ENCODE data around the gene TBX5.

TBX5 gene

GRCh38 chr12:114381177-114381576 is 24.8 kb downstream of the TBX5 start:
- Histone ChIP-seq H3F3A (ENCODE audit: control insufficient read depth, insufficient read depth) (no peaks in the 10 kb centered on the region), H3K4me2 (ENCODE audit: low read length) (no peak overlapping the region), H3K4me1 (ENCODE audit: control insufficient read depth, low read length) (no peaks in the 10 kb centered on the region), H3K9me3 (ENCODE audit: control insufficient read depth, insufficient read depth, low read length) (no peaks in the 10 kb centered on the region), H3K27me3 (ENCODE audit: control insufficient read depth, low read length) (no peaks in the 10 kb centered on the region), H3K9me2 (replicated peaks; ENCODE audit: control insufficient read depth, low read length) (no peaks in the 10 kb centered on the region), H4K20me1 (ENCODE audit: control insufficient read depth, insufficient read depth, low read depth, low read length) (no peaks in the 10 kb centered on the region), H3K27ac (ENCODE audit: low read depth, low read length) (no peak overlapping the region), H3K4me3 (ENCODE audit: low read length) (no peak overlapping the region), H3K36me3 (ENCODE audit: control insufficient read depth, low read length) (no peaks in the 10 kb centered on the region), H3K79me2 (ENCODE audit: control insufficient read depth, low read length) (no peaks in the 10 kb centered on the region)
- TF ChIP-seq EZH2phosphoT487 (IDR thresholded peaks at IDR 0.05; ENCODE audit: borderline replicate concordance, low read length) (no peak), CTCF (IDR thresholded peaks at IDR 0.05; ENCODE audit: low read depth, low read length, poor library complexity, severe bottlenecking) (no peak)

- Histone ChIP-seq H3K79me2 (ENCODE audit: control insufficient read depth, low read length) (no peaks in the 10 kb centered on the region), H3K27ac (ENCODE audit: low read depth, low read length) (no peak overlapping the region), H3K27me3 (ENCODE audit: control insufficient read depth, low read length) (no peaks in the 10 kb centered on the region), H3K4me1 (ENCODE audit: control insufficient read depth, low read length) (no peaks in the 10 kb centered on the region), H3K4me2 (ENCODE audit: low read length) (no peak overlapping the region), H3K36me3 (ENCODE audit: control insufficient read depth, low read length) (no peaks in the 10 kb centered on the region), H3K4me3 (ENCODE audit: low read length) (no peak overlapping the region), H3K9me2 (replicated peaks; ENCODE audit: control insufficient read depth, low read length) (no peaks in the 10 kb centered on the region), H3K9me3 (ENCODE audit: control insufficient read depth, insufficient read depth, low read length) (no peaks in the 10 kb centered on the region), H3F3A (ENCODE audit: control insufficient read depth, insufficient read depth) (no peaks in the 10 kb centered on the region), H4K20me1 (ENCODE audit: control insufficient read depth, insufficient read depth, low read depth, low read length) (no peaks in the 10 kb centered on the region)
- TF ChIP-seq EZH2phosphoT487 (IDR thresholded peaks at IDR 0.05; ENCODE audit: borderline replicate concordance, low read length) (no peak), CTCF (IDR thresholded peaks at IDR 0.05; ENCODE audit: low read depth, low read length, poor library complexity, severe bottlenecking) (no peak)
These were observed 34.2 kb downstream of the TBX5 start for GRCh38 chr12:114371733-114372132.

- no peak overlapping the region for H3K4me3 ChIP-seq (ENCODE audit: low read length)
- 0 out of 2 replicates have a peak, but pooled peaks cover 3% of the 10 kb centered on the region for H3K9me3 ChIP-seq (ENCODE audit: control insufficient read depth, insufficient read depth, low read length)
- H3K27ac ChIP-seq (ENCODE audit: low read depth, low read length) = no peak overlapping the region
- TF ChIP-seq EZH2phosphoT487 (IDR thresholded peaks at IDR 0.05; ENCODE audit: borderline replicate concordance, low read length) = no peak
- no peak for TF ChIP-seq CTCF (IDR thresholded peaks at IDR 0.05; ENCODE audit: low read depth, low read length, poor library complexity, severe bottlenecking)
- H3K27me3 ChIP-seq (ENCODE audit: control insufficient read depth, low read length) = no peaks in the 10 kb centered on the region
- H3K4me1 ChIP-seq (ENCODE audit: control insufficient read depth, low read length) = no peaks in the 10 kb centered on the region
- H3K79me2 ChIP-seq (ENCODE audit: control insufficient read depth, low read length) = no peaks in the 10 kb centered on the region
- H3F3A ChIP-seq (ENCODE audit: control insufficient read depth, insufficient read depth) = no peaks in the 10 kb centered on the region
- H3K4me2 ChIP-seq (ENCODE audit: low read length) = no peak overlapping the region
- no peaks in the 10 kb centered on the region for H3K9me2 ChIP-seq (replicated peaks; ENCODE audit: control insufficient read depth, low read length)
- H4K20me1 ChIP-seq (ENCODE audit: control insufficient read depth, insufficient read depth, low read depth, low read length) = no peaks in the 10 kb centered on the region
- H3K36me3 ChIP-seq (ENCODE audit: control insufficient read depth, low read length) = no peaks in the 10 kb centered on the region
These were observed 34.7 kb downstream of the TBX5 start for GRCh38 chr12:114371250-114371649.

Data from DOHH2 (cell line).